HepG2 (cell line): ENCODE measurements around the gene TNFRSF18.

Experiments
- CENPT ChIP-seq: sonication (generic); formaldehyde crosslinking; IDR thresholded peaks from 2 replicates; pipeline ENCODE4 v1.8.0; 2022; ENCODE audit warnings: low read depth, mild to moderate bottlenecking, moderate library complexity, missing genetic modification reagents
- EZH2 ChIP-seq: conservative IDR thresholded peaks from 2 replicates; pipeline ENCODE4 v1.6.1; 2012; ENCODE audit warnings: mild to moderate bottlenecking, low read depth, low read length, moderate library complexity
- MAZ ChIP-seq, 2 experiments: sonication (generic) in 1 of 2; formaldehyde crosslinking in 1 of 2; IDR thresholded peaks; 2 replicates each; pipeline versions ENCODE4 v1.5.0 to v1.6.1; 2012 to 2020; ENCODE audit warnings: low read depth in 2 of 2, mild to moderate bottlenecking in 2 of 2, borderline replicate concordance in 1 of 2, improper control_type of control experiment in 1 of 2, low read length in 1 of 2, missing genetic modification reagents in 1 of 2, moderate library complexity in 1 of 2
- POLR2A ChIP-seq, 2 experiments: IDR thresholded peaks; 2 replicates each; pipeline ENCODE4 v1.6.1; 2011; ENCODE audit warnings: low read depth in 2 of 2, low read length in 2 of 2, mild to moderate bottlenecking in 1 of 2, moderate library complexity in 1 of 2; ENCODE audit not compliant: insufficient read depth in 1 of 2
- SATB2 ChIP-seq: sonication (generic); formaldehyde crosslinking; IDR thresholded peaks from 2 replicates; pipeline ENCODE4 v1.5.0; 2020; ENCODE audit warnings: missing genetic modification reagents
- SMC3 ChIP-seq: IDR thresholded peaks from 2 replicates; pipeline ENCODE4 v1.6.1; 2011; ENCODE audit warnings: low read length, improper control_type of control experiment
- ZNF124 ChIP-seq: sonication (generic); formaldehyde crosslinking; IDR thresholded peaks from 2 replicates; pipeline ENCODE4 v1.4.0; 2020; ENCODE audit warnings: missing genetic modification reagents
- ZNF232 ChIP-seq: sonication (generic); formaldehyde crosslinking; IDR thresholded peaks from 2 replicates; pipeline ENCODE4 v1.4.0; 2020; ENCODE audit warnings: missing genetic modification reagents, borderline replicate concordance
- ZNF768 ChIP-seq: sonication (generic); formaldehyde crosslinking; IDR thresholded peaks from 2 replicates; pipeline ENCODE4 v1.4.0; 2020; ENCODE audit warnings: missing genetic modification reagents
- TF ChIP-seq, protein P1 (sequence below): sonication (generic); formaldehyde crosslinking; IDR thresholded peaks from 2 replicates; pipeline ENCODE4 v1.4.0; 2020; ENCODE audit warnings: missing genetic modification reagents
- TF ChIP-seq, protein P2 (sequence below): sonication (generic); formaldehyde crosslinking; IDR thresholded peaks from 2 replicates; pipeline ENCODE4 v1.9.0; 2021; ENCODE audit warnings: mild to moderate bottlenecking, missing genetic modification reagents
- TF ChIP-seq, protein P3 (sequence below): IDR thresholded peaks from 2 replicates; pipeline ENCODE4 v1.6.1; 2012; ENCODE audit warnings: inconsistent platforms
- TF ChIP-seq, protein P4 (sequence below): sonication (generic); formaldehyde crosslinking; IDR thresholded peaks from 2 replicates; pipeline ENCODE4 v1.4.0; 2020; ENCODE audit warnings: missing genetic modification reagents

DNA sequence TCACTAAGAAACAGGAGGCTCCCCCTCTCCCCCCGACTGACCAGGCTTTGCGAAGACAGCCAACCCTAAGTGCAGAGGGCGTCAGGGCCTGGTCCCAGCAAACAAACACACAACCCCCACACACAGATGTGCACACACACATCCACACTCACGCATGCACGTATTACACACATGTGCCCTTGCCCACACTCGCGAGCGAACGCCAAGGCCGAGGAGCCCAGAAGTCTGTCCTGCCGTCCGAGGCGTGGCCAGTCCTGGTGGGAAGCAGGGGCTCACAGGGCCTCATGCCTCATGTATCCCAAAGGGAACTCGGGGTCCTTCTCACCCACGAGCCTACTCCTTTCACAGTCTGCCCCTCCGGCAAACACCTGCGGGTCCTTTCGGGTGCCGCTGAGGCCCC, 23.4 kb upstream of the TNFRSF18 start:
- TF ChIP-seq, protein P1, sequence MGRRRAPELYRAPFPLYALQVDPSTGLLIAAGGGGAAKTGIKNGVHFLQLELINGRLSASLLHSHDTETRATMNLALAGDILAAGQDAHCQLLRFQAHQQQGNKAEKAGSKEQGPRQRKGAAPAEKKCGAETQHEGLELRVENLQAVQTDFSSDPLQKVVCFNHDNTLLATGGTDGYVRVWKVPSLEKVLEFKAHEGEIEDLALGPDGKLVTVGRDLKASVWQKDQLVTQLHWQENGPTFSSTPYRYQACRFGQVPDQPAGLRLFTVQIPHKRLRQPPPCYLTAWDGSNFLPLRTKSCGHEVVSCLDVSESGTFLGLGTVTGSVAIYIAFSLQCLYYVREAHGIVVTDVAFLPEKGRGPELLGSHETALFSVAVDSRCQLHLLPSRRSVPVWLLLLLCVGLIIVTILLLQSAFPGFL = no peak
- TF ChIP-seq ZNF232 (CRISPR knock-in tag) (no peak), EZH2 (no peak), SATB2 (CRISPR knock-in tag) (no peak), ZNF768 (CRISPR knock-in tag) (no peak), MAZ (IDR thresholded peaks at IDR 0.05; ENCODE audit: borderline replicate concordance, low read depth, low read length) (no peak), MAZ (CRISPR knock-in tag; IDR thresholded peaks at IDR 0.05; ENCODE audit: low read depth) (no peak), POLR2A (IDR thresholded peaks at IDR 0.05; ENCODE audit: insufficient read depth in 1 of 2, low read depth in 2 of 2, low read length in 2 of 2) (no peak), SMC3 (no peak), CENPT (no peak), ZNF124 (CRISPR knock-in tag) (no peak)
- TF ChIP-seq, protein P2, sequence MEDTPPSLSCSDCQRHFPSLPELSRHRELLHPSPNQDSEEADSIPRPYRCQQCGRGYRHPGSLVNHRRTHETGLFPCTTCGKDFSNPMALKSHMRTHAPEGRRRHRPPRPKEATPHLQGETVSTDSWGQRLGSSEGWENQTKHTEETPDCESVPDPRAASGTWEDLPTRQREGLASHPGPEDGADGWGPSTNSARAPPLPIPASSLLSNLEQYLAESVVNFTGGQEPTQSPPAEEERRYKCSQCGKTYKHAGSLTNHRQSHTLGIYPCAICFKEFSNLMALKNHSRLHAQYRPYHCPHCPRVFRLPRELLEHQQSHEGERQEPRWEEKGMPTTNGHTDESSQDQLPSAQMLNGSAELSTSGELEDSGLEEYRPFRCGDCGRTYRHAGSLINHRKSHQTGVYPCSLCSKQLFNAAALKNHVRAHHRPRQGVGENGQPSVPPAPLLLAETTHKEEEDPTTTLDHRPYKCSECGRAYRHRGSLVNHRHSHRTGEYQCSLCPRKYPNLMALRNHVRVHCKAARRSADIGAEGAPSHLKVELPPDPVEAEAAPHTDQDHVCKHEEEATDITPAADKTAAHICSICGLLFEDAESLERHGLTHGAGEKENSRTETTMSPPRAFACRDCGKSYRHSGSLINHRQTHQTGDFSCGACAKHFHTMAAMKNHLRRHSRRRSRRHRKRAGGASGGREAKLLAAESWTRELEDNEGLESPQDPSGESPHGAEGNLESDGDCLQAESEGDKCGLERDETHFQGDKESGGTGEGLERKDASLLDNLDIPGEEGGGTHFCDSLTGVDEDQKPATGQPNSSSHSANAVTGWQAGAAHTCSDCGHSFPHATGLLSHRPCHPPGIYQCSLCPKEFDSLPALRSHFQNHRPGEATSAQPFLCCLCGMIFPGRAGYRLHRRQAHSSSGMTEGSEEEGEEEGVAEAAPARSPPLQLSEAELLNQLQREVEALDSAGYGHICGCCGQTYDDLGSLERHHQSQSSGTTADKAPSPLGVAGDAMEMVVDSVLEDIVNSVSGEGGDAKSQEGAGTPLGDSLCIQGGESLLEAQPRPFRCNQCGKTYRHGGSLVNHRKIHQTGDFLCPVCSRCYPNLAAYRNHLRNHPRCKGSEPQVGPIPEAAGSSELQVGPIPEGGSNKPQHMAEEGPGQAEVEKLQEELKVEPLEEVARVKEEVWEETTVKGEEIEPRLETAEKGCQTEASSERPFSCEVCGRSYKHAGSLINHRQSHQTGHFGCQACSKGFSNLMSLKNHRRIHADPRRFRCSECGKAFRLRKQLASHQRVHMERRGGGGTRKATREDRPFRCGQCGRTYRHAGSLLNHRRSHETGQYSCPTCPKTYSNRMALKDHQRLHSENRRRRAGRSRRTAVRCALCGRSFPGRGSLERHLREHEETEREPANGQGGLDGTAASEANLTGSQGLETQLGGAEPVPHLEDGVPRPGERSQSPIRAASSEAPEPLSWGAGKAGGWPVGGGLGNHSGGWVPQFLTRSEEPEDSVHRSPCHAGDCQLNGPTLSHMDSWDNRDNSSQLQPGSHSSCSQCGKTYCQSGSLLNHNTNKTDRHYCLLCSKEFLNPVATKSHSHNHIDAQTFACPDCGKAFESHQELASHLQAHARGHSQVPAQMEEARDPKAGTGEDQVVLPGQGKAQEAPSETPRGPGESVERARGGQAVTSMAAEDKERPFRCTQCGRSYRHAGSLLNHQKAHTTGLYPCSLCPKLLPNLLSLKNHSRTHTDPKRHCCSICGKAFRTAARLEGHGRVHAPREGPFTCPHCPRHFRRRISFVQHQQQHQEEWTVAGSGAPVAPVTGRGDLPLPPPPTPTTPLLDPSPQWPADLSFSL = no peak
- TF ChIP-seq, protein P3, sequence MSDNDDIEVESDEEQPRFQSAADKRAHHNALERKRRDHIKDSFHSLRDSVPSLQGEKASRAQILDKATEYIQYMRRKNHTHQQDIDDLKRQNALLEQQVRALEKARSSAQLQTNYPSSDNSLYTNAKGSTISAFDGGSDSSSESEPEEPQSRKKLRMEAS = no peak
- TF ChIP-seq, protein P4, sequence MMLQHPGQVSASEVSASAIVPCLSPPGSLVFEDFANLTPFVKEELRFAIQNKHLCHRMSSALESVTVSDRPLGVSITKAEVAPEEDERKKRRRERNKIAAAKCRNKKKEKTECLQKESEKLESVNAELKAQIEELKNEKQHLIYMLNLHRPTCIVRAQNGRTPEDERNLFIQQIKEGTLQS (CRISPR knock-in tag) = no peak
